OCI-LY7 (cell line): ENCODE results near the gene DYRK4. TPM values are rescaled to one million over a fixed set of nuclear protein-coding genes. Genes with fewer than 3 reads are reported as not detected.

Experiments used
- BruUV-seq: library from RNA; stranded (reverse); fragments of 400-500 nt; replicated peaks from 2 replicates; lab custom pipeline; 2021; lab: Mats Ljungman, UMichigan
- CTCF ChIA-PET: fragments of 300-600 bp; sonication (Branson Sonifier 250); formaldehyde crosslinking; loops from one replicate; lab custom pipeline; 2022; ENCODE audit warnings: antibody characterized with exemption; ENCODE audit not compliant: unreplicated experiment; lab: Charles Lee
- POLR2A ChIA-PET: fragments of 300-600 bp; sonication (Branson Sonifier 250); formaldehyde crosslinking; loops from one replicate; lab custom pipeline; 2022; ENCODE audit warnings: antibody characterized with exemption; lab: Charles Lee
- DNase-seq: peaks from one replicate; pipeline ENCODE4 v3.0.0-alpha.2; 2015; ENCODE audit warnings: low spot score
- H2AFZ ChIP-seq: fragments of 200-600 bp; sonication (generic), shearing (Covaris generic); 2 replicates; pipeline ENCODE4 v1.6.1; 2014; ENCODE audit warnings: mild to moderate bottlenecking, antibody characterized with exemption, low read length, moderate library complexity
- H3K27ac ChIP-seq: fragments of 200-600 bp; sonication (generic); 2 replicates; pipeline ENCODE4 v1.5.1; 2014; ENCODE audit warnings: mixed run types, low read depth, mild to moderate bottlenecking, moderate library complexity, low read length, inconsistent platforms; ENCODE audit not compliant: poor library complexity, severe bottlenecking
- H3K36me3 ChIP-seq: fragments of 200-600 bp; sonication (generic); 2 replicates; pipeline ENCODE4 v1.6.1; 2014; ENCODE audit warnings: mild to moderate bottlenecking, antibody characterized with exemption, low read length, moderate library complexity, mixed read lengths; ENCODE audit not compliant: insufficient read depth
- H3K4me1 ChIP-seq: fragments of 200-600 bp; sonication (generic); 2 replicates; pipeline ENCODE4 v1.5.1; 2014; ENCODE audit warnings: mild to moderate bottlenecking, low read length; ENCODE audit not compliant: insufficient read depth, poor library complexity, severe bottlenecking
- H3K4me2 ChIP-seq: fragments of 200-600 bp; sonication (generic); 2 replicates; pipeline ENCODE4 v1.6.1; 2014; ENCODE audit warnings: mild to moderate bottlenecking, low read length
- H3K4me3 ChIP-seq: fragments of 200-600 bp; sonication (generic); 2 replicates; pipeline ENCODE4 v1.5.1; 2014; ENCODE audit warnings: mild to moderate bottlenecking, low read depth, low read length; ENCODE audit not compliant: poor library complexity, severe bottlenecking
- H3K79me2 ChIP-seq: fragments of 200-600 bp; sonication (generic); 2 replicates; pipeline ENCODE4 v1.6.1; 2016; ENCODE audit warnings: low read depth, mild to moderate bottlenecking, low read length, moderate library complexity, mixed read lengths; ENCODE audit not compliant: insufficient read depth
- H3K9me2 ChIP-seq: fragments of 200-600 bp; sonication (generic); 2 replicates; pipeline ENCODE4 v1.6.1; 2016; ENCODE audit warnings: mild to moderate bottlenecking, low read length, mixed read lengths; ENCODE audit not compliant: insufficient read depth
- H3K9me3 ChIP-seq: fragments of 200-600 bp; sonication (generic); 2 replicates; pipeline ENCODE4 v1.6.1; 2014; ENCODE audit warnings: mild to moderate bottlenecking, mixed run types, low read length, mixed read lengths
- H4K20me1 ChIP-seq: fragments of 200-600 bp; sonication (generic); 2 replicates; pipeline ENCODE4 v1.6.1; 2014; ENCODE audit warnings: mild to moderate bottlenecking, antibody characterized with exemption, low read length, moderate library complexity, mixed read lengths; ENCODE audit not compliant: insufficient read depth
- EZH2phosphoT487 ChIP-seq: fragments of 200-600 bp; sonication (generic); IDR thresholded peaks from 2 replicates; pipeline ENCODE4 v1.6.1; 2018; ENCODE audit warnings: low read depth, borderline replicate concordance, mild to moderate bottlenecking, mixed run types, antibody characterized with exemption, low read length, moderate library complexity, mixed read lengths
- intact Hi-C: fragments of 100-400 bp; cut with micrococcal nuclease; formaldehyde crosslinking; loops from one replicate; pipeline ENCODE4 v1.10.0; 2022; ENCODE audit not compliant: unreplicated experiment
- total RNA-seq, 2 experiments: library from RNA; depleted of rRNA in 1 of 2; stranded (reverse); fragments of >200 nt in 1 of 2; shearing (Covaris generic) in 1 of 2; gene quantifications; 2 replicates each; pipeline ENCODE4 v1.2.3, GENCODE V29; 2014 to 2022
- TF ChIP-seq, protein P1 (sequence below): fragments of 200-600 bp; sonication (generic); conservative IDR thresholded peaks from 2 replicates; pipeline ENCODE4 v1.5.1; 2014; ENCODE audit warnings: mild to moderate bottlenecking, antibody characterized with exemption, low read length, moderate library complexity, mixed read lengths

DYRK4 gene
- total RNA-seq, 2 experiments from 2014 or later, result 23.1 to 33.9 TPM

DNA sequence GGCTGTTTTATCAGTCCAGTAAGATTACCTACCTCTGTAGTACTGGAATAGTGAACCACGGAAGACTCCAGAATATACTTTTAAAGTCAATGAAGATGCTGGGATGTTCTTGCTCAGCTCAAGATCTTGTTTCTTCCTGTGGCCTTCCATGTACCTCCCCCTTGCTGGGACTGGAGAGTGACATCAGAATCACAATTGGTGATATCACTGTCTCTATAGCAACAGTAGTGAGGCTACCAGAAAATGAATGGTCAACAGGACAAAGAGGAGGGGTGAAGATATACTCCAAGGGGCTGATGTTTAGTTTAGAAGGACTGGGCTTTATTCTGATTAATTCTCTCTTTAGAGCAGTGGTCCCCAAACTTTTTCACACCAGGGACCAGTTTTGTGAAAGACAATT lies 83.0 kb downstream of the DYRK4 start:
- no peak for DNase-seq
- no peaks in the 10 kb centered on the region; the same call in 1 of the 2 replicates for H4K20me1 ChIP-seq
- ChIA-PET POLR2A (interaction anchor here (1.3 to 2.1 kb wide), 3 partner anchors 10 to 52 kb away, joined by 4 to 6 read pairs (median 5); no protein-coding TSS in a partner anchor), CTCF (no interaction called here)
- H3K4me2 ChIP-seq, result no peak overlapping the region
- TF ChIP-seq, protein P1, sequence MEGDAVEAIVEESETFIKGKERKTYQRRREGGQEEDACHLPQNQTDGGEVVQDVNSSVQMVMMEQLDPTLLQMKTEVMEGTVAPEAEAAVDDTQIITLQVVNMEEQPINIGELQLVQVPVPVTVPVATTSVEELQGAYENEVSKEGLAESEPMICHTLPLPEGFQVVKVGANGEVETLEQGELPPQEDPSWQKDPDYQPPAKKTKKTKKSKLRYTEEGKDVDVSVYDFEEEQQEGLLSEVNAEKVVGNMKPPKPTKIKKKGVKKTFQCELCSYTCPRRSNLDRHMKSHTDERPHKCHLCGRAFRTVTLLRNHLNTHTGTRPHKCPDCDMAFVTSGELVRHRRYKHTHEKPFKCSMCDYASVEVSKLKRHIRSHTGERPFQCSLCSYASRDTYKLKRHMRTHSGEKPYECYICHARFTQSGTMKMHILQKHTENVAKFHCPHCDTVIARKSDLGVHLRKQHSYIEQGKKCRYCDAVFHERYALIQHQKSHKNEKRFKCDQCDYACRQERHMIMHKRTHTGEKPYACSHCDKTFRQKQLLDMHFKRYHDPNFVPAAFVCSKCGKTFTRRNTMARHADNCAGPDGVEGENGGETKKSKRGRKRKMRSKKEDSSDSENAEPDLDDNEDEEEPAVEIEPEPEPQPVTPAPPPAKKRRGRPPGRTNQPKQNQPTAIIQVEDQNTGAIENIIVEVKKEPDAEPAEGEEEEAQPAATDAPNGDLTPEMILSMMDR, result no peak
- TF ChIP-seq EZH2phosphoT487, result no peak
- no peak overlapping the region for H3K4me3 ChIP-seq
- H3K27ac ChIP-seq, result no peak overlapping the region
- H2AFZ ChIP-seq, result no peak overlapping the region
- intact Hi-C loops, result no loop called here
- H3K4me1 ChIP-seq, result peaks cover 33% of the 10 kb centered on the region
- H3K9me3 ChIP-seq, result no peaks in the 10 kb centered on the region
- H3K9me2 ChIP-seq, result no peaks in the 10 kb centered on the region
- BruUV-seq, result no TSS peak
- no peaks in the 10 kb centered on the region for H3K36me3 ChIP-seq
- H3K79me2 ChIP-seq, result peaks cover 10% of the 10 kb centered on the region

DNA sequence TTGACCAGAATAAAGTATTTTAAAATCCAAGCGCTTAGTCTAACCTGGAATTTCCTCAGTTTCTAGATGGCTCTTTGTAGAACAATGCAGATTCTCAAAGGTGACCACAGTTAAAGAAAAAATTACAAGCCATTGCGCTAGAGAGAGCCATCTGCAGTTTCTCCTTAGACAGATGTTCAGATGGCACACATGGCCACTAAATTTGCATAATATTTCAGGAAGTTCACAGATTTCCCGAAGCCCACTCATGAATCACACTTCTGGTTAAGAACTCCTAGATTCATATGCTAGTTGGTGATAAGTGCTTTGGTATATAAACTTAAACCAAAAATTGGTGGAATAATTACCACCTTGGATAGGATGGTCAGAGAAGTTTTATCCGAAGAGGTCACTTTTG lies 86.1 kb downstream of the DYRK4 start:
- BruUV-seq, result no TSS peak
- ChIA-PET POLR2A (interaction anchor here (0.6 to 1.3 kb wide), 4 partner anchors 43 to 181 kb away, joined by 3 to 5 read pairs (median 3); no protein-coding TSS in a partner anchor), CTCF (no interaction called here)
- no peaks in the 10 kb centered on the region for H3K9me3 ChIP-seq
- peak overlapping the region; percentile 90; the same call in 1 of the 2 replicates for H2AFZ ChIP-seq
- peaks cover 41% of the 10 kb centered on the region for H3K79me2 ChIP-seq
- H3K4me1 ChIP-seq, result peaks cover 48% of the 10 kb centered on the region
- H3K4me2 ChIP-seq, result peak overlapping the region; percentile 87
- H4K20me1 ChIP-seq, result peaks cover 18% of the 10 kb centered on the region; the same call in 1 of the 2 replicates
- H3K4me3 ChIP-seq, result peak overlapping the region; percentile 84
- H3K27ac ChIP-seq, result peak overlapping the region; percentile 59
- H3K36me3 ChIP-seq, result peaks cover 16% of the 10 kb centered on the region; the same call in 1 of the 2 replicates
- TF ChIP-seq, protein P1, result 0 out of 2 replicates have a peak, but pooled peaks have one; percentile 17
- TF ChIP-seq EZH2phosphoT487, result no peak
- intact Hi-C loops, result loop anchor here (2.0 kb wide), 3 partner anchors 43 to 181 kb away; partner anchors contain the start of gene RAD51AP1
- no peaks in the 10 kb centered on the region for H3K9me2 ChIP-seq
- peak; percentile 75 for DNase-seq
